Measurements from ENCODE around the gene MTCL1.

MTCL1 gene

GRCh38 chr18:8688216-8688800, 17.0 kb upstream of the MTCL1 start:
- DNase-seq, result no peak

DNA sequence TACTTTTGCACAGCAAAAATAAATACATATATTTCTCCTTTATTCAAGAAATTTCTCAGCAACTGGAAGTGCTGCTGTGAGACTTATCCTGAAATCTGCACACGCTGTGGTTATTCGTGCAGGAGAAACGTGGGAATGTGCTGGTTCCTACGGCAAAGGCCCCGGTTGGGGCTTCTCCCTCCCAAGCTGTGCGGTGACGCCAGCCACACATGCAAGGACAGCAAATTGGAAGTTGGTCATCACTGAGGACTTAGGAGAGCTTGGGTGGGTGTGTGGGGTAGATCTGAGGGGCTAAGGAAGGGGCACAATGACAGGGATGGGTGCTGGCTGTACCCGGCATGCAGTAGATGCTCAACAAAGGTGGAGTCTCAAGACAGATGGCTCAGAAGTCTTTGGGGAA, 16.5 kb upstream of the MTCL1 start:
- no peak for DNase-seq

- DNase-seq, result no peak
Observed at GRCh38 chr18:8689517-8689916, 15.8 kb upstream of the MTCL1 start.

- DNase-seq, result no peak
Observed at GRCh38 chr18:8694891-8695290, 10.5 kb upstream of the MTCL1 start.

DNA sequence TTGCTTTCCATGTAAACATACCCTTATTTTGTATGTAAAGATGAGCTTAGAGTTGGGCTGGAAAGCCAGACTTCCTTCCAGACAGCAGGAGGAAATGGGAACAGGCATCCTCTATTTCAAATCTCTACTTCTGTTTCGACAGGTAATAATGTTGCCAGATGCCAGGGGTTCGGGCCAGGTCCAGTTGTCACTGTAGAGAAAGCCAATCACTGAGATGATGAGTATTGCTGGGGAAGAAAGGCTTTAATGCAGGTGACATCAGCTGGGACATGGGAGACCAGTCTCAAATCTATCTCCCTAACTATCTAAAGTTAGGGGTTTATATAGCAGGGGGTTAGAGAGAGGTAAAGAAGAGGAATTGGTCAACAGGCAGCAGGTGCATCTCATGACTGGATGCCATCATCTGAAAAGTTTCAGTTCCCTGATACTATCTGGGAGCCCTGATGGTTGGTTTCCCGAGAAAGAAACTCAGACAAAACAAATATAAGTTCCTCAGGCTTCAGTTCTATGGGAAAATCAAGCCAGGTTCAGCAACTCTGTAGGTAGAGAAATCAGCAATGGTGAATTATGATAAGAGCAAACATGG, 9.3 kb upstream of the MTCL1 start:
- DNase-seq, result no peak

GRCh38 chr18:8696749-8697211, 8.6 kb upstream of the MTCL1 start:
- DNase-seq, result peak; percentile 94

- DNase-seq, result no peak
Observed at GRCh38 chr18:8699126-8699525, 6.2 kb upstream of the MTCL1 start.

- peak; percentile 63 for DNase-seq
Observed at GRCh38 chr18:8699948-8700347, 5.4 kb upstream of the MTCL1 start.

DNA sequence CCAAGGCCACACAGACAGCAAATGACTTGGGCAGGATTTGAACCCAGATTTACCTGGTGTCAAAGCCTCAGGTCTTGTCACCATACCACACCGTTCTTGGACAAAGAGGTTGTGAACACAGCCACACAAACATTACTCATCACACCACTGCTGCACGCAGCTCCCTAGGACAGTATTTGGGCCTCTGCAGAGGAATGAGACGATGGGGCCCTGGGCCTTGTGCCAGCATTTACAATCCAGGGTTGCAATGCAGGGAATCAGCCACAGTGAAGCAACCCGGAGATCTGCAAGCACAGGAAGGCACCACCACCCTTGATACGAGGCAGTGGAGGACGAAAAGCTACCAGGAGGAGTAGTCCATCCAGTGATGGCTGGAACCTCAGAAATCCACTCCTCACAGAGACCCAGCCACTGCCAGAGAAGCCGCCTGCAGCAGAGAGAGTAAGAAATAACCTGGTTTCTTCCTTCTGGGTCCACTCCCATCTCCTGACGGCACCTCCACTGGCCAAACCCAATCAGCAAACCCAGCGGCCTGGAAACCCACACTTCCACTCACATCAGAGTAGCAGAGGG, 3.7 kb upstream of the MTCL1 start:
- DNase-seq, result no peak

DNA sequence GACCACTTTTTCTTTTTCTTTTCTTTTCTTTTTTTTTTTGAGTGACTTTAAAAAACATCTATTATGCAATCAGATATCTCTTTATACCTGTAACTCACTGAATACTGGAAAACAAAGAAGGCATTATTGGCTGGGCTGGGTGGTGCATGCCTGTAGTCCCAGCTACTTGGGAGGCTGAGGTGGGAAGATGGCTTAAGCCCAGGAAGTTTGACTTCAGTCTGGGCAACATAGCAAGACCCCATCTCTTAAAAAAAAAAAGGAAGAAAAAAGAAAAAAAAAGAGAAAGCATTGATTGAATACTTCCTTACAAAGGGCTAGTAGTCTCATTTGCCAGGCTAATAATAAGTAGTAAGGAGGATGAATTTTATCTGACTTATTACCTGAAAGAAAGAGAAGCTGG, 2.7 kb upstream of the MTCL1 start:
- no peak for DNase-seq

DNA sequence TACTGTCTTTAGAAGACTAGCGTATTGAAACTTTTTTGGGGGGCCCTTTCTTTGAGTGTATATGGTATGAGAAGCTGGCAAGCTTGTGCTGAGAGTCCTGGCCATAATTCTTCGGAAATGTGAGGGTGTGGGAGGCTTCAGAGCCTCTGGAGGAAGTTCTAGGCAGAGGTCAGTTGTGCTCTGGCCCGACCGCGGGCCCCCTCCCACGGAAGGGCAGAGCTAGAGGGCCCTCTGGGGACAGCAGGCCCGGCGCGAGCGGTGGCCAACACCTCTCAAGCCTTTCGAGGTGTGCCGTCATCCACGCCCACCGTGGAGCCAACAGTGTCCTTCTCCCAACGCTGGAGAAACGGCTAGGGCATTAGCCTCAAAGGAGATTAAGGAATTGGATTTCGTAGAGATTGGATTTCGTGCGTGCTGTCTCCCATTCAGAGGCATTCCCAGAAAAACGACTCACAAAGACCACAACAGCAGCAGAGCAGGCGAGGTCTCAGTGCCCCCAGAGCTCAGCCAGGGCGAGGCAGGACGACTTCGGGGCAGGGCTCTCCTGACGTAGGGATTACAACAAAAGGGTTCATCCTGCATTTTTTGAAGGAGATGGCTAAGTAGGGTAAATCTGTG, 2.2 kb upstream of the MTCL1 start:
- DNase-seq, result no peak

DNA sequence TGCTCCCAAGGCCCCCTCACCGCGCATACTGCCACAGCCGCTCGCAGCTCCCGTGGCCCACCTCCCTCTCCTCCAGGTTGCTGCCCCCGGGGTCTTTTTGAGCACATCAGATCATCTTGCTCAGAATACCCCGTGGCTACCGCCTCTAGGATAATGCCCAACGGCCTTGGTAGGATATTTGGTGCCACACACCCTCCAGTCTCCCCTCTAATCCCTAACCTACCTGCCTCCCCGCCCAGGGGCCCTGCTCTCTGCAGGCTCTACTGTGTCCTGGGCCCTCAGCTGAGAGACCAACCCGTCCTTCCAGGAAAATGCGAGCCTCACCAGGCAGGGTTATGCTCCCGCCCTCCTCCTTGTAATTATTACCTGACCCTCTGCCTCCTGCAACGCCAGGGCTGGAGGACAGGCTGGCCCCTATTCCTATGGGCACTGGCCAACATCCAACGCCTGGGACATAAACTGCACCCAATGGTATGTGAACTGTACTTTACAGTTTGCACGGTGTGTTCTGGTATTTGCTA, 1.5 kb upstream of the MTCL1 start:
- no peak for DNase-seq

- peak; percentile 91 for DNase-seq
Observed at GRCh38 chr18:8704361-8705237, 757 bp upstream of the MTCL1 start.

- no peak for DNase-seq
Observed at GRCh38 chr18:8705961-8706790, 820 bp downstream of the MTCL1 start.

DNA sequence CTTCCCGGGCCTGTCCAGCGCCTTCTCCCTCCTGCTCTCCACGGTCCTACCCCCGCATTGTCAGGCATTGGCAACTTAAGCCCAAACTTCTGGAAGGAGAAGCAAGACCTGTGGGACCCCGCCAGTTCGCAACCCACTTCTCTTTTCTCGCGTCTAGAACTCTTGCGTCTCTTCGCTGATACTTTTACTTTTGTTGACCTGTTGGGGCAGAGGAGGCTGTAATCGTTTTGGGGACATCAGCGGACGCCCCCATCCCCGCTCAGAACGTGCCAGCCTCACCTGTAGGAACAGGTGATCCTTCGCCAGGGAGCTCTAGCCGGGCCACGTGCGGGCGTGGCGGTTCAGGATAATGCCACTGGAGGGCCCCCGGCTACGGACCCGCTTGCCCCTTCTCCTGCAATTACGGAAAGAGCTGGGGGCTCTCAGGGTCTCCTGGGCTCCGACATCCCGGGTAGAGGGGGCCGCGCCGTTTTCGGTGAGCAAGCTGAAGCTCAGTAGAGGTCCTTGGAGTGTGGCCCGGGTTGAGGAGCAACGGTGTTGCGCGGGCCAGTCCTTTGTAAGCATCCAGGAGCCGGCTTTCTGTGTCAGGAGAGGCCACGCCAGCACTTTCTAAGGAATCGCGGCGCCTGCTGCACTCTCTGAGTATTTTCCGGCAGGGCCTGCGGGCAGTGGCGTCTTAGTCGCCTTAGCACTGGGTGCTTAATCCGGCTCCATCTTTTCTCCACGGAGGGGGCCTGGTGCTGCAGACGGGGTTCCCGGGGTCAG, 1.6 kb downstream of the MTCL1 start:
- no peak for DNase-seq

GRCh38 chr18:8707556-8708300, 2.4 kb downstream of the MTCL1 start:
- DNase-seq, result no peak

DNA sequence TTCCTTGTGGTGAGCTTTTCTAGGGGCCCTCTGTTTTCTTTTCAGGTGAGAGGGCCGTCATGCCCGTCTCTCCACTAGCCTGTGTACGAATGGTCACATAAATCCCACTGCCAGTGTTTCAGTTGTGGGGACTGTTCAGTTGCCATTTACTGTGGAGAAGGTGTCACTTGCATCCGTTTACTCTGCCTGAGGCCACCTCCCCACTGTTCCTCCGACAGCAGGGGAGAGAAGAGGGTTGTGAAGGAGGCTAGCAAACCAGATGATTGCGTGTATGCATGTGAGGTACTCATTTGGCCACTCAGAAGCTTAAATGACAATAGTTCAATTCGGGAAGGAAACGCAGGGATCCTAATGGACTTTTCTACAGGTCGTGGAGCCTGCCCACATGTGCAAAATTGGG, 3.3 kb downstream of the MTCL1 start:
- DNase-seq, result no peak

DNA sequence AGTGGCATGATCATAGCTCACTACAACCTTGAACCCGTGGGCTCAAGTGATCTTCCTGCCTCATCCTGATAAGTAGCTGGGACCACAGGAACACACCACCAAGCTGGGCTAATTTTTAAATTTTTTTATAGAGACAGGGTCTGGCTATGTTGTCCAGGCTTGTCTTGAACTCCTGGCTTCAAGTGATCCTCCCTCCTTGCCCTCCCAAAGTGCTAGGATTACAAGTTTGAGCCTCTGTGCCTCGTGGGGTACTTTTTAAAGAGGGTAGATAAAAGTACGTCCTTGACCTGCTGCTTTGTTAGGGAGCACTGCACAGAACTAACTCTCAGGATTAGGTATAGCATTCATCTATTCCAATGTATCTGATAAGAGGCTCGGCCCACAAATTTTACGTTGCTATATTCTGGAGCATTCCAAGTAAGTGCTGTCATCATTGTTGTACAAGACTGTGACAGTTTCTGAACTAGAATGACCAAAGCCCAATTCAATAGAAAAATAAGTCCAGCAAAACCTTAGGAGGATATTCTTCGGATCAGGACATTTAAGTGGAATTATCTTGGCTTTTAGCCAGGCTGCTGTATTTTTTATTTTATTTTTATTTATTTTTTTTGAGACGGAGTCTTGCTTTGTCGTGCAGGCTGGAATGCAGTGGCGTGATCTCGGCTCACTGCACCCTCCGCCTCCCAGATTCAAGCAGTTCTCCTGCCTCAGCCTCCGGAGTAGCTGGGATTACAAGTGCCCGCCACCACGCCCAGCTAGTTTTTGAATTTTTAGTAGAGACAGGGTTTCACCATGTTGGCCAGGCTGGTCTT, 4.1 kb downstream of the MTCL1 start:
- no peak for DNase-seq

DNA sequence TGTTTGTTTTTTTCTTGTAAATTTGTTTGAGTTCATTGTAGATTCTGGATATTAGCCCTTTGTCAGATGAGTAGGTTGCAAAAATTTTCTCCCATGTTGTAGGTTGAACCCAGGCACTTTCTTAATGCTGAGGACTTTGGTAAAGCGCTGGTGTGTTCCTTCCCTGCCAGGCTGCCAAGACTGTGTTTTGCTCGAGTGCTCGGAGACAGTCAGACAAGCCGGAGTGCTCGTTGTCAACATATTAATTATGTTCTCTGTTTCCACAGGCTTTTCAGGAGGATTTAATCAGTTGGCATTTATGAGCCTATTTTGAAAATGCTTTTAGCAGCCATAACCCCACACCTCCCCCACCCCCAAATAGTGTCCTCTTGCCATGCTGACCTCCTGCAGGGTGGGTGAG, 6.4 kb downstream of the MTCL1 start:
- no peak for DNase-seq

GRCh38 chr18:8713691-8714090, 8.3 kb downstream of the MTCL1 start:
- no peak for DNase-seq
